Stimulated activated CD8-positive, alpha-beta memory T cell treated with anti-CD3 and anti-CD28 coated beads, Interleukin-4, amount 100 ng/mL, for 24 hours (primary cell): ENCODE measurements around the gene PCBP2.
"Not testable (repeated sequence)": the region's sequence is repeated elsewhere in the genome, so short reads cannot be mapped to it uniquely, and the experiment has no call there.

Experiments
- DNase-seq: peaks from one replicate; pipeline ENCODE4 v3.0.0-alpha.2; 2020; ENCODE audit warnings: low read depth

The PCBP2 gene

DNA sequence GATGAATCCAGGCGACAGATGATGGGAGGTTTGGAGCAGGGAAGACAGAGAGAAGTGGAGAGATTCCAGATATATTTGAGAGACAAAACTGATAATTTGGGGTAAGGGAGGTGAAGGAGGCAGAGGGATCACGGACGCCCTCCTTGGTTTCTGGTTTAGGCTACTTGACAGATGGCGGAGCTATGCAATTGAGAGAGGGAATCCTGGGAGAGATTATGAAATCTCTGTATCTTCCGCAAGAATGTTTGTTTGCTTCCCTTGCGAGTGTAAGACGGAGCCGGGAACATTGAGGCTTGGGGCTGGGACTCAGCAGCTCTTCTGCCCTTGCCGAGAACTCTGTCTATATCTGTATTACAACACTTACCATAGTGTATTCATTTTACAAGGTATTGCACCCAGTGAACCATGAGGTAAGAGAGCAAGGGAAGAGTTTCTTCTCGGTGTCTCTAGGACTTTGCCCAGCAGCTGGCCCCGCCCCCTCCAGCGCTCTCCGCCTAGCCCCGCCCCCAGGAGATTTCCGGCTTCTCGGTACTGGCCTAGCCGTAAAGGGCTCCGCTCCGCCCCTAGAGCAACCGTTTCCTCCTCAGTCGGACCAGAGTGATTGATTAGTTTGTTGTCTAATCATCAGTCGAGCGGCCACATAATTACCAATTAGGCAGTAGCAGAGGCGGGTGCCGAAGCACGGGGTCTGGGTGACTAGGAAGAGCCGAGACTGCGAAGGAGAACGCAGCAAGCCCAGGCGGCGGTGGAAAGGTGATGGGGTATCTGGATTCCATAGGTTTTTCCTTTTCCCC lies 10.7 kb upstream of the PCBP2 start, which contains the start of gene PRR13:
TSS of gene PRR13 (plus strand) at position 695 of the 794 bp plus-strand sequence. CDS start 981 bp downstream, outside the sequence.
- peak; percentile 98 for DNase-seq

DNA sequence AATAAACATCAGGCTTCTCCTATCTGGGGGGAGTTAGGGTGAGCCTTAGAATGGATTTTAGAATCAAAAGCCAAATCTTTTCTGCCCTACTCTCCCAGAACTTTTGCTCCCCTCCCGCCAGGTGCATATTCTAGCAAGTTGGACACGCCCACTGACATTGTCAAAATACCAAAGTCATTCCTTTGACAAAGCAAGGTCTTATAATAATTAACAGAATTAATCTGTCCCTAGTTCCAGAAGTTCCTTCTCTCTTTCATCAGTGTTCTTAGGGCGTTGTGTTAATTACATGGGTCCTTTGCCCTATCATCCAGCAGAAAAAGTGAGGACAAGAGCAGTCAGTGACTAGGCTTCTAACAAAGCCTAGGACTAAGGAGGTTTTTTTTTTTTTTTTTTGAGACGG lies 7.9 kb upstream of the PCBP2 start:
- no peak for DNase-seq

DNA sequence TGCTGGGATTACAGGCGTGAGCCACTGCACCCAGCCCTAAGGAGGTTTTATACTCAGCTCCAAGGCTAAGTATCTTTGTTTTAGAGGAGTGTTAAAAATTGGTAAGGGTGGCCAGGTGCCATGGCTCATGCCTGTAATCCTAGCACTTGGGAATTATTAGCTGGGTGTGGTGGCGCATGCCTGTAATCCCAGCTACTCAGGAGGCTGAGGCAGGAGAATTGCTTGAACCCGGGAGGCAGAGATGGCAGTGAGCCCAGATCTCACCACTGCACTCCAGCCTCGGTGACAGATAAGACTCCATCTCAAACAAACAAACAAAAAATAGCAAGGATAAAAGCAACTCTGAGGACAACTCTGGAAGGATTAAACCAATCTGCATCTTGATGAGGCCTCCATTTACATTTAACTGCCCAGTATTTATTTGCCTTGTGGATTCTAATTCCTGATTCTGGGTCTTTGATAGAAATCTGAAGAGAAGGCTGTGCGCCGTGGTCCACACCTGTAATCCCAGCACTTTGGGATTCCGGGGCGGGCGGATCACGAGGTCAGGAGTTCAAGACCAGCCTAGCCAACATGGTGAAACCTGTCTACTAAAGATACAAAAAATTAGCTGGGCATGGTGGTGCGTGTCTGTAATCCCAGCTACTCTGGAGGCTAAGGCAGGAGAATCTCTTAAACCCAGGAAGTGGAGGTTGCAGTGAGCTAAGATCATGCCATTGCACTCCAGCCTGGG lies 7.1 kb upstream of the PCBP2 start:
- not testable (repeated sequence) for DNase-seq

DNA sequence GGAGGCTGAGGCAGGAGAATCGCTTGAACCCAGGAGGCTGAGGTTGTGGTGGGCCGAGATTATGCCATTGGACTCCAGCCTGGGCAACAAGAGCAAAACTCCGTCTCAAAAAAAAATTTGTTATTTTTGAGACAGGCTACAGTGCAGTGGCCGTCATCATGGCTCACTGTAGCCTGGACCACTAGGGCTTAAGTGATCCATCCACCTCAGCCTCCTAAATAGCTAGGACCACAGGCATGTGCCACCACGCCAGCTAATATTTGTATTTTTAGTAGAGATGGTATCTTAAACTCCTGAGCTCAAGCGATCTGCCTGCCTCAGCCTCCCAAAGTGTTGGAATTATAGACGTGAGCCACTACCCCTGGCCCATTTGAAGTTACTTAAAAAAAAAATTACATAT lies 966 bp upstream of the PCBP2 start:
- no peak for DNase-seq

DNA sequence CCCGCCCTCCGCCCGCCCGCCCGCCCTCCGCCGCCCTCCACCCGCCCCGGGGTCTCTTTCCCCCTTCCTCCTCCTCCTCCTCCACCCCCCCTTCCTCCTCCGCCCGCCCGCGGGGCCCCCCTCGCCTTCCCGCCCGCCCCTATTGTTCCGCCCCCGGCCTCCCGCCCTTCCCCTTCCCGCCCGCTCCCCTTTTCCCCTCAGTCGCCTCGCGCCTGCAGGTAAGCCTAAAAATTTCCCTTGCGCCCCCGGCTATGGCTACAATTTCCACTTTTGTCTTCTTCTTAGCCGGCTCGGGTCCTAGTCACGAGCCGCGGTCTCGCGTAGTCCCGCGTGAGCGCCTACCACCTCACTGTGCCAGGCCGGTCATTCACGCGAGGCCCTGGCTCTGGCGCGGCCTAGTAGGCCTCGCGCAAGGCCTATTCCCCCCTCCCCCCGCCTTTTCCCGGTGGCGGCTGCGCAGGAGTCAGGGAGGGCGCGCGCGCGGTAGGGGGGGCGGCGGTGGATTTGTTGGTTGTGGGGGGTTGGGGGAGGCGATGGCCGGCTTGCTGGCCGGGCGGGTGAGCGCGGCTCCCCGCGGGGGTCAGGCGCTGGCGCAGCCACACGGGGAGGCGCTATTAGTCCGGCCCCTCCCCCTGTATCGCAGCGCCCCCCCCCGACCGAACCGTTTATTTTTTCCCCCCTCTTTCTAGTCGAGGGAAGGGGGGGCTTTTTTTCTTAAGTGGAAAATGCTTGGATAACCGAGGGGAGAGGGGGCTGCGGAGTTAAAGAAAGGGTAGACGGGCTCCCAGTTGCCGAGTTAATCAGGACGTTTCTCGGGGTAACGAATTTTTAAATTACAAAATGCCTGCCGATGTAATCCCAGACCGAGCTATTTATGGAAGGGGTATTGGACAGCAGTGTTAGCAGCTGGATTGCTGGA lies 516 bp downstream of the PCBP2 start:
- DNase-seq: peak; percentile 66

DNA sequence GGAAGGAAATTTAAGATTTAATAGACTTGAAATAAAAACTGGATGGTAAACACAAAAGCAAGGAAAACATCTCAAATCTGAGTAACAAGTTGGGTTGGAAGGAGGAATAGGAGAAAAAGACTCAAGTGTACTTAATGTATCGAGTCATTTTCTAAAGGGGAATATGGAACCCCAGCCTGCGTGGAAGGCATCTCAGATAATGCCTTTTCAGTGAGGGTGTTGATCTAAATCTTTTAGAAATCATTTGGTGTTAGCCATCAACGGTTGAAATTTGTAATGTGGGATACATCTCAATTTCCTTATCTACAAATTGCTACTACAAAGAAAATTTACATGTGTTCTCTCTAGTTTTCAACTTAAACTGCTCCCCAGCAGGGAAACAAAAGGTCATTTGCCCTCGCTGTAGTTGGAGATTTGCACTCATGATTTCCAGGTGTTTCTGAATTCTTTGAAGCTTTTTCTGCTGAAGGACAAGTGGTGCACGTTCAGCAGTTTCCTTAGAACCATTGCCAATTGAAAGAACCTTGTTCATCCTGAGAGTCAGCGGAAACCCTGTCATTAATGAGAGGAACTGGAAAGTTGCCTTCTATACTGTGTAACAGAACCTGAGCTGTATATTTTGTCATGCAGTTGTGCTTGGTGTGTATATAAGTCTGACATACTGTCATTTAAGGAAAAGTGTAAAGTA lies 2.2 kb downstream of the PCBP2 start:
- no peak for DNase-seq

DNA sequence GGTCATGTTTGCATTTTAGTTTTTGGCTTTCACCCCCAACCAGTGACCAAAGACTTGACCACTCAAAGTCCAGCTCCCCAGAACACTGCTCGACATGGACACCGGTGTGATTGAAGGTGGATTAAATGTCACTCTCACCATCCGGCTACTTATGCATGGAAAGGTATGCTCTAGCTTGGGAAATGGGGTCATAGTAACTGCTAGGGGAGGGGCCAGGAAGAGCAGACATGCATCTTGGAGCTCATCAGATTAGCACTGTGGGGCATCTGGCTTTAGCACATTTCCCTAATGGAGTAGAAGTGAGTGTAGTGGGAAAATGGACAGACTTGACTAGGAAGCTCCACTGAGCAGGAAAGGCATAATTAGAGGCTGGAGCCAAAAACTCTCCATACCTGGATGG lies 2.8 kb downstream of the PCBP2 start:
- no peak for DNase-seq

DNA sequence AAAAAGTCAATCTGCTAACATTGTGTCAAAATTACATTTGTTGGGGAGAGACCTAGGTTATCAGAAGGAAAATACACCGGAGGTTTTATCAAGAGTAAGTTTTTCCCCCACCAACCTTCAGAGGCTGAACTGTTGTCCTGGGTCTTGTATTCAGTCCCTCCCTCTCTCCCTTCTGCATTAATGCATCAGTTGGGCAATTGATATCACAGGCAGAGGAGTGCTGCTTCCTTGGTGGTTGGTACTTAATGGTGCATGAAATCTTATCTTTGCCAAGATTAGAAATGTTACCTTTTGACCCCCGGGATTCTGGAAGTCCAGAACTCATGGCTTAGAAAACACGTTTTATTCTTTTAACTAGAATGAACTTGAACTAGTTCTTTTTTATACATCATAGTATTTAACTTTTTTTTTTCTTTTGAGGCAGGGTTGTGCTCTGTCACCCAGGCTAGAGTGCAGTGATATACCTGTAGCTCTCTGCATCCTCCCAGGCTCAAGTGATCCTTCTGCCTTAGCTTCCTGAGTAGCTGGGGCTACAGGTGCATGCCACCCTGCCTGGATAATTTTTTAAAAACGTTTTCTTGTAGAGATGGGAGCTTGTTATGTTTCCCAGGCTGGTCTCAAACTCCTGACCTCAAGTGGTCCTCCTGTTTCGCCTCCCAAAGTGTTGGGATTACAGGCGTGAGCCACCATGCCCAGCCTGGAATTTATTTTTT lies 4.9 kb downstream of the PCBP2 start:
- DNase-seq: no peak

DNA sequence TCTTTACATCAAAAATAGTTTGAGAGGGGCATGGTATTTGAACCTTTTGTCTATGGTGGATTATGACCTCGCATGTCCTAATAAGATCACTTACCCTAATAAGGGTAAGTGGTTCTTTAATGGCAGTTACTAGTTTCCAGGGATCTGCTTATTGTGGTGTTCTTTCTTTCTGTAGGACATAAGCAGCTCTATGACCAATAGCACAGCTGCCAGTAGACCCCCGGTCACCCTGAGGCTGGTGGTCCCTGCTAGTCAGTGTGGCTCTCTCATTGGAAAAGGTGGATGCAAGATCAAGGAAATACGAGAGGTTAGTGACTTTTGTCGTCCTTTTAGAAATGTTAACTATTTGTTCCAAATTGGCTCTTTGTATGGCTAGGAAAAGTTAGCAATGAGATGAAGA lies 7.2 kb downstream of the PCBP2 start:
- DNase-seq: no peak

DNA sequence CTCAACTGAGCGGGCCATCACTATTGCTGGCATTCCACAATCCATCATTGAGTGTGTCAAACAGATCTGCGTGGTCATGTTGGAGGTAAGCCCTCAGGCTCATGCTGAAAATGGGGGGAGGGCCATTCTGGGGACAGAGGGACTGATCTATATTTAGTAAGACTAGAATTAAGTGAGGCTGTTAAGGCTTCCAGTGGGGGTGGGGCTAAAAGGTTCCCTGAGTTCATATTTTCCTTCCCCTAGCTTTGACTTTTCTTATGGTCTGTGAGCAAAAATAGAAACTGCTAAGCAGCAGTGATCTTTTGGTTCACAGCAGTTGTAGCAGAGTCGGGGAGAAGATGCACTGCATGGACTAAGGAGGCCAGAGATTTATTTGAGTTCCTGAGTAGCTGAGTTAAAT lies 9.2 kb downstream of the PCBP2 start:
- no peak for DNase-seq

DNA sequence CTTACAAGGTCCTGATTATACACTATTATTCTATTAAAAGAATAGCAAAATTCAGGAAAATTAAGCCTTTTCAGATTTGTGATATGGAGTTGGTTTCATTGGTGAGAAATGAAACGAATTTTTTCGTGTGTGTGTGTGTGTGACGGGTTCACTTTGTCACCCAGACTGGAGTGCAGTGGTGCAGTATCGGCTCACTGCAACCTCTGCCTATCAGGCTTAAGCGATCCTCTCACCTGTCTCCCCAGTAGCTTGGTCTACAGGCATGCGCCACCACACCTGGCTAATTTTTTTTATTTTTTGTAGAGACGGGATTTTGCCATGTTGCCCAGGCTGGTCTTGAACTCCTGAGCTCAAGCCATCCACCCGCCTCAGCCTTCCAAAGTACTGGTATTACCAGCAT lies 9.7 kb downstream of the PCBP2 start:
- no peak for DNase-seq

DNA sequence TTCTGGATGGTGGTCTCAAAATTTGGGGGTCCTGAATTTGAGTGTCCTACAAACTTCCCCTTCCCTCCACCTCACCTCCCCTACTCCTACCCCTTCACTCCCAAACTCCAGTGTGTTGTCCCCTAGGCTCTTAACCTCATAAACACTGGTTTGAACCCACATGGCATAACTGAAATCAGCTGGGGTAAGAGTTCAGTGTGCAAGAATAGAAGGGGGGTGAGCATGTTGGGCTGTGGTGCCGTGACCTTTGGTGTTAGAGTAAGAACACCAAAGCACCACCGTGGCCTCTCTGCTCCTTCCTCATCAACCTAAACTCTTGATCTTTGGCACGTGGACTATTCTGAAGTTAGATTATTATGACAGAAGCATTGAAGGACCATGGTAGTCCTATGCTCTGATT lies 11.0 kb downstream of the PCBP2 start:
- no peak for DNase-seq

DNA sequence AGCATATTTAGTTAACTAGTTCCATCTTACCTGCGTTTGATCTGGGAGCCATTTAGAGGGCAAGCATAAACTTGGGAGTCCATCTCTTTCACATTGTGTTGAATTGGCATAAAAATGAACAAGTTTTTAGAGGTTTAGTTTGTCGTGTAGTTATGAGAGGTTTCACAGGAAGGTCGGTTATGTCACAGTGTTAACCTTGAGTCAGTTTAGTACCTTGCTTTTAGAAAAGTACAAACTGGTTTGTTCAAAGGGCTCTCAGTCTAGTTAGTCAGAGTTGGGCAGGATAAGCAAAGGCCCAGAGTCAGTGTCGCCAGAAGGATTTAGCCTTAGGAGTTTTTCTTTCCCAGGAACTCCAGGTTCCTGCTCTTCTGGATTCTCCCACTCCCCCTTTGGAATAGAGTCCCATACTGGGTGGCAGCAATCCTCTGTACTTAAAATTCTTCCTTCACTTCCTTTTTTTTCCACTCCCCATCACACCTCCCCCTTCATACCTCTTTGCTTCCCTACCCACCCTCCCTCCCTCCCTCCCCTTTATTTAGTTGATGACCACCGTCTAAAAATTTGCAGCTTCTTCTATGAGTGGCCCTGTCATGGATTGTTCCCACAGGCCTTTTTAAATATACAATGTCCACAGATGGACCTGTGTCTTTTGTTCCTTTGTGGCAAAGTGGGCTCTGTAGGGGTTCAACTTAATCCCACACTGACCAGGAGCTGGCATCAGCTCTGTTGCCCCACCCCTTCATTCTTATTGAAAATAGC lies 12.1 kb downstream of the PCBP2 start:
- DNase-seq: no peak

DNA sequence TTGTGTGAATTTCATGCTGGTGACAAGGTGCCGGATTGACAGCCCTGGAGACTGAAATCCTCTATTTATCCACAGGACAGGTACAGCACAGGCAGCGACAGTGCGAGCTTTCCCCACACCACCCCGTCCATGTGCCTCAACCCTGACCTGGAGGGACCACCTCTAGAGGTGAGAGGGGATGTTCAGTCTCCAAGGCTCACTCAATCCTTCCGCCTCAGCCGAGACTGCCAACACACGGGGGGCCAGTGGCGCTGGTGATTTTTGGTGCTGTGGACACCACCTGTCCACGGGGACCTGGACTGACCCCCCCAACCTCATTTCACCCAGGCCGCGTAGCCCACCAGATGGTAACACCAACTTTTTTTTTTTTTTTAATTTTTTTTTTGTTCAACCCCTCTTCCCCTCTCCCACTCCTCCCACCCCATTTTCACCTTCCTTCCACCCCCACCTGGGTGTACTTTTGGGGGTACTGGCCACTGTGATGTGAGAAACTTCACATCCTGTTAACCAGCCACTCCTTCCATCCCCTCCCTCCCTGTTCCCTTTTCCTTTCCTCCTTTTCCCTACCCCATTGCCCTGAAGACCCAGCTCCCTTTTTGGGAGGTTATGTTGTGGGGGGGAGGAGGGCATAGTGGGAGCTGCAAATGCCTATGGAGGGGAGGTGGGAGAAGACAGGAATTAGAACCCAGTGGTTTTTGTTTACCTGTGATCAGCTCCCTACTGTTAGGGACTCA lies 12.9 kb downstream of the PCBP2 start:
- DNase-seq: no peak

DNA sequence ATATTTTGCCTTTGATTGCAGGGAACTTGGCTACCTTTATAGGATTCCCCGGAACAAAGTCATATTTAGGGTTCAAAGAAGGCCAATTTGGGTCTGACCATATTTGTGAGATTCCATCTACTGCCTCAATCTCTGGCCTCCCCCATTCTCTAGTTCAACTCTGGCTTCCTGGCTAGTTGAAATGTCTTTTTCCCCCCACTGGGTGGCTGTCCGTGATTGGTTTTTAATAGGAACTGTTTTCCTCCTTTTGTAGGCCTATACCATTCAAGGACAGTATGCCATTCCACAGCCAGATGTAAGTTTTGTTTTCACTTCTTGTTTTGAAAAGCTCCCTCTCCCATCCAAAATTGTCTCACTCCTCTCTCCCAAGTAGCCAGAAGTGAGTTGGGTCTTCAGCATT lies 13.8 kb downstream of the PCBP2 start:
- DNase-seq: no peak

DNA sequence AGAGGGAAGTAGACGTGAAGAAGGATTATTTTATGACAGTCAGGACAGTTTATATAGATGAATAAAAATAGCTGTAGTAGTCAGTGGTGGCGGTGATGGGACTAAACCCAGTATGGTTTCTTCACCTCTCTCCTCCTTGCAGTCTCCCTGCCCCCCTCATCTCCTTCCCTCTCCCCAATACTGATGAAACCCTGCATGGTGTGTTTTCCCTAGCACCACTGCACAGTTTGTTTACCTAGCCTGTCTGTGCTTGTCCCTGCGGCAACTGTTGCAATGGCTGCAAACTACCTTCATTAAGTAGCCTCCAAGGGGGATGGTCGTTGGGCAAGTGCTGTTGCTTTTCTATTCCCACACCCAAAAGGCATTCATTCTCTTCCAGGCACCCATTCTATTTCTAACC lies 14.7 kb downstream of the PCBP2 start:
- DNase-seq: no peak

DNA sequence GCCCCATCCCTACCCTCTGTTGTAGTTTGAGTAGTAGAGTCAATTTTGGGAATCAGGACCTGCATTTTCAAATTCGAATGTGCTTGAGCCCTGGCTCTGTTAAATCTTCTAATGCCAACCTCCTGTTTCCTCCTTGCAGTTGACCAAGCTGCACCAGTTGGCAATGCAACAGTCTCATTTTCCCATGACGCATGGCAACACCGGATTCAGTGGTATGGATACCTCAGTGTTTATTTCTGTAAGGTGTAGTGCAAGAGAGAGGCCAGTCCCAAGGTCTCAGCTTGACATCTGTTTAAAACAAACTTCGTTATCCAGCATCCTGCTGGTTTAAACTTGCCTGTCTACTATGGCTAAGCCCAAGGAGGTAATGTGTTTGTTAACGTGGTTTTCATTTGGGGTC lies 15.2 kb downstream of the PCBP2 start:
- DNase-seq: no peak

DNA sequence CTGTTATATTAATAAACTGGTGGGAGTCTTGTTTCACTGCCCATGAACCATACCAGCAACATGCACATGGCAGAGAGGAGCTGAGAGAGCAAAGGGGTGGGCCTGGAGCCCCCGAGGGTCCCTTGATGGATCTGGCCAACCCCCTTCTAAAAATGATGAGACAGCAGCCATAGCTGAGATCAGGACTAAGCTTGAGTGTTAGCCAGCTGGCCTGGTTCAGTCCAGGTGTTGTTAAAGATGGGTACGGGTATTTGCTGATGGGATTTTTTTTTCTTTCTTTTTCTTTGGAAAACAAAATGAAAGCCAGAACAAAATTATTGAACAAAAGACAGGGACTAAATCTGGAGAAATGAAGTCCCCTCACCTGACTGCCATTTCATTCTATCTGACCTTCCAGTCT lies 16.0 kb downstream of the PCBP2 start:
- no peak for DNase-seq

DNA sequence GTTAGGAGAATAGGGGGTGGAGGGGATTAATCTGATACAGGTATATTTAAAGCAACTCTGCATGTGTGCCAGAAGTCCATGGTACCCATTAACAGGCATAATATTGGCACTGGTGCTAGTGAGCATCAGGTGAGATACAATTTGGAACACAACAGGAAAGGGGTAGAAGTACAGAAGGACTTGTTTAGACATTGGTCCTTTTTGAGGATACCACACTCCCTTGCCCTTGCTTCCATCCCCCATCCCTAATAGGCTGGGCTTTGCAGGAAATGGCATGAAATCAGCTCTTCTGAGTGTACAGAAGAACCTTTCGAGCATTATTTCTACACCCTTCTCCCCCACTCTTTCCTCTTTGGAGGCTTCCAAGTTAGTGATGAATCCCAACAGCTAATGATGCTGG lies 16.4 kb downstream of the PCBP2 start:
- DNase-seq: no peak

DNA sequence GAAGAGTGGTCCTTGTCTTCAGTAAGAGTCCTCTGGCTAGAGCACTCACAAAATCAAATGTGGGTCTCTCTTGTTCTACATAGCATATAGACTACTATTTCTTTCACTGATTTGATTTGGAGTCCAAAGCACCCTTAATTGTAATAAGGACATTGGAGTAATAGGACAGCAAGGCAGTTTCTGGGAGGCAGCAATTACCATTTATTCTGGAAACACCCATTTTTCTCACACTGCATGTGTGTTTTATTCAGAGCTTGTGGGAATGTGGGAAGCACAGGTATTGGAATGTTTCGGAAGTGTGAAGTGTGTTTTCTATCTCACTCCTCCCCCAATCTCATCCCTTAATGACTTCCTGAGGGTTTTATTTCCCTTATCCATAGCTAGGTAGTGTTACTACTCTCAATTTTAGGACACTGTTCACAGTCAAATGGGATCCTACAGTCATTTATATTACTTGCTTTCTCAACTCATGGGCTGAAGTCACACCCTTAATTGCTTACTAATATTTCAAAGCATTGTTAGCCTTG lies 20.2 kb downstream of the PCBP2 start:
- DNase-seq: no peak
